ENCODE results near the gene DNAH8. TPM values are rescaled to one million over a fixed set of nuclear protein-coding genes. Genes with fewer than 3 reads are reported as not detected.

Gene DNAH8
- total RNA-seq, 1 experiment from 2014 or later: not detected

DNA sequence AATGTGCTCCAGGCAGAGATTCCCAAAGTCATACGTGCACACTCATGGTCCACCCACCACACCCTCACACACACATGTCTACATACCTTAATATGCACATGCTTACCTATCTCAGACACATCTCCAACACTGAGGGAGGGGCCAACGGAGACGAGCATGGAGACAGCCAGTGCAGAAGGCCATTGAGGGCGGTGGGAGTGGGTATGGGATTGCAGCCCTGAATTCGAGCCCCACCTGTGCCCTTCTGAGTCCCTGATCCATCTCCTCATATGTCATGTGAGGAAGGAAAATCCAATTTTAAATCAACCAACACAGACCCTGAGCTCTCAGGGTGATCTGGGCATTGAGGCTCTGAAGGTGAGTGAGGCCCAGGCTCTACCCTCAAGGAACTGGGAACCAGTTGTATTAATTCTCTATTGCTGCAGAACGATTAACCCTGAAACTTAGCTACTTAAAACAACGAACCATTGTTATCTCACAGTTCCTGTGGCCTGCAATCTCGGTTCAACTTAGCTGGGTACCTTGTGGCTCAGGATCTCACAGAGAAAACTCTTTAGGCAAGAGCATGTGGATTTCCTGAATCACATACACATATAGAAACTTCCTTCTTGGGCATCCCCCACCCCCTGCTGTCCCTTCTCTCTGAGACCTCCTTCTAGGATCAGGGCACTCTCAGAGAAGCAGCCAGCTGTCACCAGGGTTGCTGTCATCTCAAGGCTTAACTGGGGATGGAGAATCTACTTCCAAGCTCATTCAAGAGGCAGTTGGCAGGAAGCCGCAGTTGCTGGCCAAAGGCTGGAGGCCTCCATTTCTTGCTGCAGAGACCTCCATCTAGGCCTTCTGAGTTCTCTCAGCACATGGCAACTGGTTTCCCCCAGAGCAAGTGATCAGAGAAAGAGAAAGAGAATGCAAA is 361.8 kb downstream of the DNAH8 start:
- Histone ChIP-seq H3K9me2 (ENCODE audit: insufficient read depth) (no peaks in the 10 kb centered on the region), H3K27ac (no peak overlapping the region), H3F3A (ENCODE audit: insufficient read depth, low read depth) (no peaks in the 10 kb centered on the region), H3K4me2 (no peak overlapping the region), H4K20me1 (ENCODE audit: insufficient read depth) (no peaks in the 10 kb centered on the region), H3K4me1 (replicated peaks; ENCODE audit: insufficient read depth) (no peaks in the 10 kb centered on the region), H3K79me2 (ENCODE audit: low read depth) (no peaks in the 10 kb centered on the region), H3K4me3 (no peak overlapping the region), H3K27me3 (ENCODE audit: insufficient read depth, low read depth) (peaks cover 84% of the 10 kb centered on the region), H3K9me3 (ENCODE audit: insufficient read depth, low read depth) (no peaks in the 10 kb centered on the region), H2AFZ (no peak overlapping the region), H3K36me3 (ENCODE audit: low read depth) (no peaks in the 10 kb centered on the region)
- BruUV-seq (replicated peaks): no TSS peak
- TF ChIP-seq, protein P1, sequence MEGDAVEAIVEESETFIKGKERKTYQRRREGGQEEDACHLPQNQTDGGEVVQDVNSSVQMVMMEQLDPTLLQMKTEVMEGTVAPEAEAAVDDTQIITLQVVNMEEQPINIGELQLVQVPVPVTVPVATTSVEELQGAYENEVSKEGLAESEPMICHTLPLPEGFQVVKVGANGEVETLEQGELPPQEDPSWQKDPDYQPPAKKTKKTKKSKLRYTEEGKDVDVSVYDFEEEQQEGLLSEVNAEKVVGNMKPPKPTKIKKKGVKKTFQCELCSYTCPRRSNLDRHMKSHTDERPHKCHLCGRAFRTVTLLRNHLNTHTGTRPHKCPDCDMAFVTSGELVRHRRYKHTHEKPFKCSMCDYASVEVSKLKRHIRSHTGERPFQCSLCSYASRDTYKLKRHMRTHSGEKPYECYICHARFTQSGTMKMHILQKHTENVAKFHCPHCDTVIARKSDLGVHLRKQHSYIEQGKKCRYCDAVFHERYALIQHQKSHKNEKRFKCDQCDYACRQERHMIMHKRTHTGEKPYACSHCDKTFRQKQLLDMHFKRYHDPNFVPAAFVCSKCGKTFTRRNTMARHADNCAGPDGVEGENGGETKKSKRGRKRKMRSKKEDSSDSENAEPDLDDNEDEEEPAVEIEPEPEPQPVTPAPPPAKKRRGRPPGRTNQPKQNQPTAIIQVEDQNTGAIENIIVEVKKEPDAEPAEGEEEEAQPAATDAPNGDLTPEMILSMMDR (conservative IDR thresholded peaks at IDR 0.05): no peak
- no peak for TF ChIP-seq EZH2 (IDR thresholded peaks at IDR 0.05; ENCODE audit: low read depth)
- intact Hi-C loops (cut with micrococcal nuclease; ENCODE audit: unreplicated experiment): no loop called here
- no peak for DNase-seq
- ChIA-PET CTCF (no interaction called here), POLR2A (ENCODE audit: unreplicated experiment) (no interaction called here)

DNA sequence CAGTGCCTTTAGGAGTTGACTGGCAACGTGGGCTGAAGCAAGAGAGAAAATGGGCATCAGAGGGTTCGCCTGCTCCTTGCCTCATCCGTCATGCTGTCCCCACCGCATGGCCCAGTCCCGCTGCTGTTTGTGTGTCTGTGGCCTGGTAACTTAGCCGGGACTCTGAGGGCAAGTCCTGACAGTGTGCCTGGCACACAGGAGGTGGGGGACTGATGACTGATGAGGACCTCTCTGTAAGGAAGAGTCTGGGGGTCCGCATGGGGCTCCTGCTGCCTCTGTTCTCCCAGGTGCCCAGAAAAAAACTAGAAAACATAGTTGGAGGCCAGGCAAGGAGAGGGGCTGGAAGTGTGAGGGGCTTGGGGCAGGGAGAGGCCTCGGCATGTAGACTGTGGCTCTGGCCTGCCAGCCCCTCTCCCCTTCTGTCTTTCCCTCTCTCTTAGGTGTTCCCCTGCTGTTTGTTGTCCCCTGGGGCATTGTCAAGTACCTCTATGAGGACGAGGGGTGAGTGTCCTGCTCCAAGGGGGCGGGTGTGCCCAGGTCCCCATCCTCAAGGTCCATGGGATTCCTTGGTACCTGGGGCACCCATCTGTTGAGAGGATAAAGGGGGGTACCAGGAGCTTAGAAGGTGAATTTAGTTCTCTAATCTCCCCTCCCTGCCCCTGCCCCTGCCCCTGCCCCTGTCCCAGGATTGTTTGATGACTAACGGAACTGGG is 362.9 kb downstream of the DNAH8 start:
- TF ChIP-seq EZH2 (IDR thresholded peaks at IDR 0.05; ENCODE audit: low read depth): no peak
- TF ChIP-seq, protein P1 (conservative IDR thresholded peaks at IDR 0.05): no peak
- H3F3A ChIP-seq (ENCODE audit: insufficient read depth, low read depth): no peaks in the 10 kb centered on the region
- H3K27me3 ChIP-seq (ENCODE audit: insufficient read depth, low read depth): peaks cover 84% of the 10 kb centered on the region
- BruUV-seq (replicated peaks): no TSS peak
- DNase-seq: no peak
- H3K79me2 ChIP-seq (ENCODE audit: low read depth): no peaks in the 10 kb centered on the region
- no peaks in the 10 kb centered on the region for H3K9me3 ChIP-seq (ENCODE audit: insufficient read depth, low read depth)
- POLR2A ChIA-PET (ENCODE audit: unreplicated experiment): no interaction called here
- CTCF ChIA-PET: no interaction called here
- no peak overlapping the region for H2AFZ ChIP-seq
- no peaks in the 10 kb centered on the region for H3K9me2 ChIP-seq (ENCODE audit: insufficient read depth)
- H3K4me1 ChIP-seq (replicated peaks; ENCODE audit: insufficient read depth): no peaks in the 10 kb centered on the region
- no peaks in the 10 kb centered on the region for H3K36me3 ChIP-seq (ENCODE audit: low read depth)
- intact Hi-C loops (cut with micrococcal nuclease; ENCODE audit: unreplicated experiment): no loop called here
- no peak overlapping the region for H3K27ac ChIP-seq
- no peaks in the 10 kb centered on the region for H4K20me1 ChIP-seq (ENCODE audit: insufficient read depth)
- H3K4me3 ChIP-seq: no peak overlapping the region
- H3K4me2 ChIP-seq: no peak overlapping the region

GRCh38 chr6:39078695-39079094 is 363.6 kb downstream of the DNAH8 start:
- CTCF ChIA-PET: no interaction called here
- Histone ChIP-seq H3K4me3 (no peak overlapping the region), H3K36me3 (ENCODE audit: low read depth) (no peaks in the 10 kb centered on the region), H3F3A (ENCODE audit: insufficient read depth, low read depth) (no peaks in the 10 kb centered on the region), H3K4me1 (replicated peaks; ENCODE audit: insufficient read depth) (no peaks in the 10 kb centered on the region), H3K9me3 (ENCODE audit: insufficient read depth, low read depth) (no peaks in the 10 kb centered on the region), H4K20me1 (ENCODE audit: insufficient read depth) (no peaks in the 10 kb centered on the region), H3K9me2 (ENCODE audit: insufficient read depth) (no peaks in the 10 kb centered on the region), H2AFZ (no peak overlapping the region), H3K27ac (no peak overlapping the region), H3K27me3 (ENCODE audit: insufficient read depth, low read depth) (peaks cover 84% of the 10 kb centered on the region), H3K79me2 (ENCODE audit: low read depth) (no peaks in the 10 kb centered on the region), H3K4me2 (no peak overlapping the region)
- TF ChIP-seq EZH2 (IDR thresholded peaks at IDR 0.05; ENCODE audit: low read depth): no peak
- TF ChIP-seq, protein P1 (conservative IDR thresholded peaks at IDR 0.05): no peak
- DNase-seq: no peak
- POLR2A ChIA-PET (ENCODE audit: unreplicated experiment): no interaction called here
- intact Hi-C loops (cut with micrococcal nuclease; ENCODE audit: unreplicated experiment): no loop called here
- no TSS peak for BruUV-seq (replicated peaks)

Measured in PC-9 (cell line).